ENCODE data around the gene GPR15LG.

GPR15LG gene

GRCh38 chr10:84216834-84217233, 43.2 kb downstream of the GPR15LG start:
- Histone ChIP-seq H3K4me3 (ENCODE audit: low read length in 2 of 2) (no peak overlapping the region), H3K9ac (ENCODE audit: low read length in 2 of 2) (no peak overlapping the region), H3K9me3 (ENCODE audit: control insufficient read depth in 2 of 2, low read length in 2 of 2) (no peaks in the 10 kb centered on the region), H3K4me1 (ENCODE audit: control insufficient read depth, insufficient read depth, low read length) (no peaks in the 10 kb centered on the region), H3K27ac (ENCODE audit: low read length) (no peak overlapping the region), H3K36me3 (ENCODE audit: control insufficient read depth in 2 of 2, insufficient read depth in 2 of 2, low read length in 2 of 2) (no peaks in the 10 kb centered on the region), H3K27me3 (ENCODE audit: control insufficient read depth in 1 of 2, insufficient read depth in 2 of 2, low read length in 2 of 2) (peaks cover 0 to 7% of the 10 kb centered on the region in 2 donors)

- no peaks in the 10 kb centered on the region for H3K4me1 ChIP-seq (ENCODE audit: control insufficient read depth, insufficient read depth, low read length)
- H3K27me3 ChIP-seq (ENCODE audit: control insufficient read depth in 1 of 2, insufficient read depth in 2 of 2, low read length in 2 of 2): peaks cover 0 to 9% of the 10 kb centered on the region in 2 donors
- no peak overlapping the region for H3K4me3 ChIP-seq (ENCODE audit: low read length in 2 of 2)
- H3K27ac ChIP-seq (ENCODE audit: low read length): no peak overlapping the region
- no peaks in the 10 kb centered on the region for H3K36me3 ChIP-seq (ENCODE audit: control insufficient read depth in 2 of 2, insufficient read depth in 2 of 2, low read length in 2 of 2)
- no peak overlapping the region for H3K9ac ChIP-seq (ENCODE audit: low read length in 2 of 2)
- no peaks in the 10 kb centered on the region for H3K9me3 ChIP-seq (ENCODE audit: control insufficient read depth in 2 of 2, low read length in 2 of 2)
These were observed 44.1 kb downstream of the GPR15LG start for GRCh38 chr10:84217746-84218145.

GRCh38 chr10:84221916-84222315, 48.3 kb downstream of the GPR15LG start:
- Histone ChIP-seq H3K9me3 (ENCODE audit: control insufficient read depth in 2 of 2, low read length in 2 of 2) (no peaks in the 10 kb centered on the region), H3K27ac (ENCODE audit: low read length) (no peak overlapping the region), H3K27me3 (ENCODE audit: control insufficient read depth in 1 of 2, insufficient read depth in 2 of 2, low read length in 2 of 2) (peaks cover 3 to 11% of the 10 kb centered on the region in 2 donors), H3K4me1 (ENCODE audit: control insufficient read depth, insufficient read depth, low read length) (no peaks in the 10 kb centered on the region), H3K9ac (ENCODE audit: low read length in 2 of 2) (no peak overlapping the region), H3K36me3 (ENCODE audit: control insufficient read depth in 2 of 2, insufficient read depth in 2 of 2, low read length in 2 of 2) (no peaks in the 10 kb centered on the region), H3K4me3 (ENCODE audit: low read length in 2 of 2) (no peak overlapping the region)

GRCh38 chr10:84224411-84225028, 50.9 kb downstream of the GPR15LG start:
- H3K4me1 ChIP-seq (ENCODE audit: control insufficient read depth, insufficient read depth, low read length): no peaks in the 10 kb centered on the region
- no peak overlapping the region for H3K9ac ChIP-seq (ENCODE audit: low read length in 2 of 2)
- H3K27ac ChIP-seq (ENCODE audit: low read length): no peak overlapping the region
- no peaks in the 10 kb centered on the region for H3K9me3 ChIP-seq (ENCODE audit: control insufficient read depth in 2 of 2, low read length in 2 of 2)
- no peak overlapping the region for H3K4me3 ChIP-seq (ENCODE audit: low read length in 2 of 2)
- H3K36me3 ChIP-seq (ENCODE audit: control insufficient read depth in 2 of 2, insufficient read depth in 2 of 2, low read length in 2 of 2): no peaks in the 10 kb centered on the region
- peaks cover 3 to 8% of the 10 kb centered on the region in 2 donors for H3K27me3 ChIP-seq (ENCODE audit: control insufficient read depth in 1 of 2, insufficient read depth in 2 of 2, low read length in 2 of 2)

- Histone ChIP-seq H3K27ac (ENCODE audit: low read length) (no peak within 1 kb of the TSS), H3K9ac (ENCODE audit: low read length in 2 of 2) (no peak within 1 kb of the TSS), H3K27me3 (ENCODE audit: control insufficient read depth in 1 of 2, insufficient read depth in 2 of 2, low read length in 2 of 2) (peaks cover 3 to 8% of the 10 kb centered on the region in 2 donors), H3K36me3 (ENCODE audit: control insufficient read depth in 2 of 2, insufficient read depth in 2 of 2, low read length in 2 of 2) (no peaks in the 10 kb centered on the region), H3K9me3 (ENCODE audit: control insufficient read depth in 2 of 2, low read length in 2 of 2) (no peaks in the 10 kb centered on the region), H3K4me1 (ENCODE audit: control insufficient read depth, insufficient read depth, low read length) (no peaks in the 10 kb centered on the region), H3K4me3 (ENCODE audit: low read length in 2 of 2) (no peak within 1 kb of the TSS)
These were observed 52.0 kb downstream of the GPR15LG start, which contains the start of gene LRIT2 for GRCh38 chr10:84225427-84226173. Gene LRIT2, minus strand, starts transcription at chr10:84225544. Its CDS starts 24 bp downstream, at chr10:84225520.

- H3K9me3 ChIP-seq (ENCODE audit: control insufficient read depth in 2 of 2, low read length in 2 of 2): no peaks in the 10 kb centered on the region
- peaks cover 3 to 10% of the 10 kb centered on the region in 2 donors for H3K27me3 ChIP-seq (ENCODE audit: control insufficient read depth in 1 of 2, insufficient read depth in 2 of 2, low read length in 2 of 2)
- no peak overlapping the region for H3K4me3 ChIP-seq (ENCODE audit: low read length in 2 of 2)
- no peak overlapping the region for H3K27ac ChIP-seq (ENCODE audit: low read length)
- H3K4me1 ChIP-seq (ENCODE audit: control insufficient read depth, insufficient read depth, low read length): no peaks in the 10 kb centered on the region
- no peaks in the 10 kb centered on the region for H3K36me3 ChIP-seq (ENCODE audit: control insufficient read depth in 2 of 2, insufficient read depth in 2 of 2, low read length in 2 of 2)
- H3K9ac ChIP-seq (ENCODE audit: low read length in 2 of 2): no peak overlapping the region
These were observed 53.0 kb downstream of the GPR15LG start for GRCh38 chr10:84226616-84227015.

- Histone ChIP-seq H3K27me3 (ENCODE audit: control insufficient read depth in 1 of 2, insufficient read depth in 2 of 2, low read length in 2 of 2) (peaks cover 3 to 8% of the 10 kb centered on the region in 2 donors), H3K36me3 (ENCODE audit: control insufficient read depth in 2 of 2, insufficient read depth in 2 of 2, low read length in 2 of 2) (no peaks in the 10 kb centered on the region), H3K4me3 (ENCODE audit: low read length in 2 of 2) (no peak overlapping the region), H3K9ac (ENCODE audit: low read length in 2 of 2) (no peak overlapping the region), H3K27ac (ENCODE audit: low read length) (no peak overlapping the region), H3K4me1 (ENCODE audit: control insufficient read depth, insufficient read depth, low read length) (no peaks in the 10 kb centered on the region), H3K9me3 (ENCODE audit: control insufficient read depth in 2 of 2, low read length in 2 of 2) (no peaks in the 10 kb centered on the region)
These were observed 54.2 kb downstream of the GPR15LG start for GRCh38 chr10:84227810-84228209.

- Histone ChIP-seq H3K9ac (ENCODE audit: low read length in 2 of 2) (no peak overlapping the region), H3K4me3 (ENCODE audit: low read length in 2 of 2) (no peak overlapping the region), H3K27me3 (ENCODE audit: control insufficient read depth in 1 of 2, insufficient read depth in 2 of 2, low read length in 2 of 2) (peaks cover 0 to 4% of the 10 kb centered on the region in 2 donors), H3K4me1 (ENCODE audit: control insufficient read depth, insufficient read depth, low read length) (no peaks in the 10 kb centered on the region), H3K27ac (ENCODE audit: low read length) (no peak overlapping the region), H3K36me3 (ENCODE audit: control insufficient read depth in 2 of 2, insufficient read depth in 2 of 2, low read length in 2 of 2) (no peaks in the 10 kb centered on the region), H3K9me3 (ENCODE audit: control insufficient read depth in 2 of 2, low read length in 2 of 2) (no peaks in the 10 kb centered on the region)
These were observed 56.8 kb downstream of the GPR15LG start for GRCh38 chr10:84230359-84230758.

GRCh38 chr10:84232376-84232775, 58.8 kb downstream of the GPR15LG start:
- no peaks in the 10 kb centered on the region for H3K4me1 ChIP-seq (ENCODE audit: control insufficient read depth, insufficient read depth, low read length)
- H3K27ac ChIP-seq (ENCODE audit: low read length): no peak overlapping the region
- no peak overlapping the region for H3K4me3 ChIP-seq (ENCODE audit: low read length in 2 of 2)
- H3K36me3 ChIP-seq (ENCODE audit: control insufficient read depth in 2 of 2, insufficient read depth in 2 of 2, low read length in 2 of 2): no peaks in the 10 kb centered on the region
- H3K9ac ChIP-seq (ENCODE audit: low read length in 2 of 2): no peak overlapping the region
- peaks cover 6 to 7% of the 10 kb centered on the region in 2 donors for H3K27me3 ChIP-seq (ENCODE audit: control insufficient read depth in 1 of 2, insufficient read depth in 2 of 2, low read length in 2 of 2)
- H3K9me3 ChIP-seq (ENCODE audit: control insufficient read depth in 2 of 2, low read length in 2 of 2): no peaks in the 10 kb centered on the region

- Histone ChIP-seq H3K9ac (ENCODE audit: low read length in 2 of 2) (no peak overlapping the region), H3K27ac (ENCODE audit: low read length) (no peak overlapping the region), H3K27me3 (ENCODE audit: control insufficient read depth in 1 of 2, insufficient read depth in 2 of 2, low read length in 2 of 2) (peaks cover 7 to 8% of the 10 kb centered on the region in 2 donors), H3K4me3 (ENCODE audit: low read length in 2 of 2) (no peak overlapping the region), H3K36me3 (ENCODE audit: control insufficient read depth in 2 of 2, insufficient read depth in 2 of 2, low read length in 2 of 2) (no peaks in the 10 kb centered on the region), H3K9me3 (ENCODE audit: control insufficient read depth in 2 of 2, low read length in 2 of 2) (no peaks in the 10 kb centered on the region), H3K4me1 (ENCODE audit: control insufficient read depth, insufficient read depth, low read length) (peaks cover 3% of the 10 kb centered on the region)
These were observed 60.3 kb downstream of the GPR15LG start for GRCh38 chr10:84233940-84234339.

GRCh38 chr10:84234479-84234878, 60.9 kb downstream of the GPR15LG start:
- Histone ChIP-seq H3K9ac (ENCODE audit: low read length in 2 of 2) (no peak overlapping the region), H3K27me3 (ENCODE audit: control insufficient read depth in 1 of 2, insufficient read depth in 2 of 2, low read length in 2 of 2) (peaks cover 9 to 10% of the 10 kb centered on the region in 2 donors), H3K4me1 (ENCODE audit: control insufficient read depth, insufficient read depth, low read length) (peaks cover 3% of the 10 kb centered on the region), H3K9me3 (ENCODE audit: control insufficient read depth in 2 of 2, low read length in 2 of 2) (no peaks in the 10 kb centered on the region), H3K27ac (ENCODE audit: low read length) (no peak overlapping the region), H3K36me3 (ENCODE audit: control insufficient read depth in 2 of 2, insufficient read depth in 2 of 2, low read length in 2 of 2) (no peaks in the 10 kb centered on the region), H3K4me3 (ENCODE audit: low read length in 2 of 2) (no peak overlapping the region)

All from stomach smooth muscle (tissue), 2 donors.